HFFc6 (cell line): ENCODE measurements around the gene IPO13. TPM values are rescaled to one million over a fixed set of nuclear protein-coding genes. Genes with fewer than 3 reads are reported as not detected.

Experiments
- DNase-seq: peaks from one replicate; pipeline ENCODE4 v3.0.0-alpha.2; 2018
- H3K27ac Mint-ChIP-seq: 2 replicates; pipeline ENCODE4 v1.8.0; 2020; ENCODE audit warnings: mild to moderate bottlenecking, mixed read lengths
- H3K27me3 Mint-ChIP-seq: 2 replicates; pipeline ENCODE4 v1.8.0; 2021; ENCODE audit warnings: mild to moderate bottlenecking, moderate library complexity, mixed read lengths; ENCODE audit not compliant: insufficient read depth
- H3K36me3 Mint-ChIP-seq: 2 replicates; pipeline ENCODE4 v1.8.0; 2021; ENCODE audit warnings: low read depth, mixed read lengths
- H3K4me1 Mint-ChIP-seq: 2 replicates; pipeline ENCODE4 v1.8.0; 2020; ENCODE audit warnings: low read depth, mixed read lengths
- H3K4me3 Mint-ChIP-seq: 2 replicates; pipeline ENCODE4 v1.8.0; 2020; ENCODE audit warnings: mild to moderate bottlenecking, moderate library complexity, mixed read lengths
- H3K9me3 Mint-ChIP-seq: 2 replicates; pipeline ENCODE4 v1.8.0; 2020; ENCODE audit warnings: mild to moderate bottlenecking, mixed read lengths
- CTCF ChIP-seq: fragments of 200-600 bp; sonication (generic); IDR thresholded peaks from 2 replicates; pipeline ENCODE4 v1.5.0; 2021; ENCODE audit warnings: antibody characterized with exemption, mild to moderate bottlenecking
- total RNA-seq, 6 experiments: library from RNA; stranded (reverse); fragmentation: NEBNext Ultra II Directional; extraction: Animal tissue kit (Norgen Biotek cat#: 25700); gene quantifications; 2 replicates in 1 of 6; 3 replicates in 5 of 6; pipeline ENCODE4 v1.2.3, GENCODE V29; 2021

IPO13 gene
- total RNA-seq, 6 experiments from 2014 or later, result 24.0 to 27.8 (median 25.0) TPM

- H3K27ac Mint-ChIP-seq, result no peak overlapping the region
- no peak for TF ChIP-seq CTCF
- H3K9me3 Mint-ChIP-seq, result no peaks in the 10 kb centered on the region
- peaks cover 19% of the 10 kb centered on the region; the same call in 1 of the 2 replicates for H3K36me3 Mint-ChIP-seq
- no peak for DNase-seq
- no peaks in the 10 kb centered on the region for H3K27me3 Mint-ChIP-seq
- no peak overlapping the region for H3K4me3 Mint-ChIP-seq
- H3K4me1 Mint-ChIP-seq, result no peaks in the 10 kb centered on the region
Observed at GRCh38 chr1:43960798-43961197, 14.0 kb downstream of the IPO13 start.

GRCh38 chr1:43961692-43962091 is 14.9 kb downstream of the IPO13 start:
- Mint-ChIP-seq H3K4me3 (no peak overlapping the region), H3K36me3 (peaks cover 21% of the 10 kb centered on the region; the same call in 1 of the 2 replicates), H3K9me3 (no peaks in the 10 kb centered on the region), H3K27ac (no peak overlapping the region), H3K27me3 (no peaks in the 10 kb centered on the region), H3K4me1 (no peaks in the 10 kb centered on the region)
- TF ChIP-seq CTCF, result no peak
- DNase-seq, result no peak

- Mint-ChIP-seq H3K27ac (no peak overlapping the region), H3K9me3 (no peaks in the 10 kb centered on the region), H3K36me3 (peaks cover 23% of the 10 kb centered on the region; the same call in 1 of the 2 replicates), H3K4me3 (no peak overlapping the region), H3K4me1 (no peaks in the 10 kb centered on the region), H3K27me3 (no peaks in the 10 kb centered on the region)
- TF ChIP-seq CTCF, result no peak
- no peak for DNase-seq
Observed at GRCh38 chr1:43962324-43962723, 15.6 kb downstream of the IPO13 start.

GRCh38 chr1:43963006-43963405 is 16.3 kb downstream of the IPO13 start:
- Mint-ChIP-seq H3K9me3 (no peaks in the 10 kb centered on the region), H3K4me3 (no peak overlapping the region), H3K27ac (no peak overlapping the region), H3K27me3 (no peaks in the 10 kb centered on the region), H3K4me1 (no peaks in the 10 kb centered on the region), H3K36me3 (peaks cover 28% of the 10 kb centered on the region)
- no peak for TF ChIP-seq CTCF
- DNase-seq, result no peak

- no peaks in the 10 kb centered on the region for H3K27me3 Mint-ChIP-seq
- DNase-seq, result no peak
- no peaks in the 10 kb centered on the region for H3K9me3 Mint-ChIP-seq
- peaks cover 33% of the 10 kb centered on the region for H3K36me3 Mint-ChIP-seq
- no peak overlapping the region for H3K27ac Mint-ChIP-seq
- no peaks in the 10 kb centered on the region for H3K4me1 Mint-ChIP-seq
- no peak for TF ChIP-seq CTCF
- no peak overlapping the region for H3K4me3 Mint-ChIP-seq
Observed at GRCh38 chr1:43963890-43964289, 17.1 kb downstream of the IPO13 start.

- Mint-ChIP-seq H3K36me3 (peaks cover 30% of the 10 kb centered on the region), H3K27ac (no peak overlapping the region)
- no peak for DNase-seq
Observed at GRCh38 chr1:43965316-43965715, 18.6 kb downstream of the IPO13 start.

More at GRCh38 chr1:43965316-43965715, 18.6 kb downstream of the IPO13 start:
- no peak for TF ChIP-seq CTCF
- Mint-ChIP-seq H3K27me3 (no peaks in the 10 kb centered on the region), H3K4me3 (no peak overlapping the region), H3K4me1 (no peaks in the 10 kb centered on the region), H3K9me3 (no peaks in the 10 kb centered on the region)
